HepG2 (cell line): ENCODE results near the gene ZFHX3. TPM values are rescaled to one million over a fixed set of nuclear protein-coding genes. Genes with fewer than 3 reads are reported as not detected.

ENCODE experiments used
- ARID2 ChIP-seq: sonication (generic); formaldehyde crosslinking; IDR thresholded peaks from 2 replicates; pipeline ENCODE4 v1.8.1; 2022; ENCODE audit warnings: mild to moderate bottlenecking, missing genetic modification reagents, borderline replicate concordance
- ATAD3A ChIP-seq: sonication (generic); formaldehyde crosslinking; IDR thresholded peaks from 2 replicates; pipeline ENCODE4 v1.4.0; 2020; ENCODE audit warnings: missing genetic modification reagents
- KDM5B ChIP-seq: sonication (generic); formaldehyde crosslinking; IDR thresholded peaks from 2 replicates; pipeline ENCODE4 v1.4.0; 2020; ENCODE audit warnings: missing genetic modification reagents, mild to moderate bottlenecking, borderline replicate concordance
- MBD4 ChIP-seq: IDR thresholded peaks from 2 replicates; pipeline ENCODE4 v1.6.1; 2012; ENCODE audit warnings: low read length, inconsistent platforms, borderline replicate concordance
- MTF1 ChIP-seq: sonication (generic); formaldehyde crosslinking; IDR thresholded peaks from 2 replicates; pipeline ENCODE4 v1.5.0; 2020; ENCODE audit warnings: missing genetic modification reagents
- RARG ChIP-seq: sonication (generic); formaldehyde crosslinking; IDR thresholded peaks from 2 replicates; pipeline ENCODE4 v1.4.0; 2020; ENCODE audit warnings: low read depth, mild to moderate bottlenecking, missing genetic modification reagents
- RELA ChIP-seq: sonication (generic); formaldehyde crosslinking; IDR thresholded peaks from 2 replicates; pipeline ENCODE4 v1.4.0; 2020; ENCODE audit warnings: missing genetic modification reagents
- SETDB1 ChIP-seq: sonication (generic); formaldehyde crosslinking; IDR thresholded peaks from 2 replicates; pipeline ENCODE4 v1.5.1; 2020; ENCODE audit warnings: missing genetic modification reagents, mild to moderate bottlenecking, borderline replicate concordance
- SMARCE1 ChIP-seq: fragments of 450-650 bp; IDR thresholded peaks from 2 replicates; pipeline ENCODE4 v1.6.1; 2017; ENCODE audit warnings: borderline replicate concordance
- SP5 ChIP-seq: IDR thresholded peaks from 2 replicates; pipeline ENCODE4 v1.6.1; 2016; ENCODE audit warnings: low read depth, borderline replicate concordance
- ZNF737 ChIP-seq: sonication (generic); formaldehyde crosslinking; IDR thresholded peaks from 2 replicates; pipeline ENCODE4 v1.5.0; 2020; ENCODE audit warnings: missing genetic modification reagents, mild to moderate bottlenecking, borderline replicate concordance
- ZSCAN29 ChIP-seq: sonication (generic); formaldehyde crosslinking; conservative IDR thresholded peaks from 2 replicates; pipeline ENCODE4 v1.4.0; 2020; ENCODE audit warnings: mild to moderate bottlenecking, missing genetic modification reagents
- polyA plus RNA-seq, 8 experiments: library from polyadenylated mRNA; depleted of rRNA in 3 of 8; stranded (reverse) in 7 of 8; unstranded in 1 of 8; fragments of >200 nt; fragmentation: Illumina TruSeq in 4 of 8; extraction: Trizol in 4 of 8; gene quantifications; 2 replicates each; pipeline versions ENCODE4 v1.2.1 to v1.2.3, GENCODE V29; 2011 to 2016; ENCODE audit warnings: low read depth in 4 of 8, missing spikeins in 1 of 8, mixed read lengths in 1 of 8; ENCODE audit not compliant: insufficient read depth in 1 of 8
- total RNA-seq, 5 experiments: library from RNA; depleted of rRNA; stranded (reverse); fragments of >200 nt; fragmentation: Illumina TruSeq; extraction: Trizol; gene quantifications; 2 replicates each; pipeline ENCODE4 v1.2.3, GENCODE V29; 2016; ENCODE audit warnings: low read depth in 1 of 5
- TF ChIP-seq, protein P1 (sequence below): sonication (generic); formaldehyde crosslinking; IDR thresholded peaks from 2 replicates; pipeline ENCODE4 v1.4.0; 2020; ENCODE audit warnings: missing genetic modification reagents, mild to moderate bottlenecking, borderline replicate concordance
- TF ChIP-seq, protein P2 (sequence below): sonication (generic); formaldehyde crosslinking; IDR thresholded peaks from 2 replicates; pipeline ENCODE4 v1.4.0; 2020; ENCODE audit warnings: missing genetic modification reagents
- TF ChIP-seq, protein P3 (sequence below): sonication (generic); formaldehyde crosslinking; IDR thresholded peaks from 2 replicates; pipeline ENCODE4 v1.5.0; 2020; ENCODE audit warnings: mild to moderate bottlenecking, missing genetic modification reagents
- TF ChIP-seq, protein P4 (sequence below): sonication (generic); formaldehyde crosslinking; IDR thresholded peaks from 2 replicates; pipeline ENCODE4 v1.5.1; 2020; ENCODE audit warnings: mild to moderate bottlenecking, missing genetic modification reagents, borderline replicate concordance
- TF ChIP-seq, protein P5 (sequence below): IDR thresholded peaks from 2 replicates; pipeline ENCODE4 v1.4.0; 2020; ENCODE audit warnings: mild to moderate bottlenecking, missing genetic modification reagents

ZFHX3 gene
- total and polyA plus RNA-seq, 2 of the 13 experiments (the other 11 are each of a cell fraction or from before 2014, with no cell fraction given) = 5.0 to 6.0 TPM

DNA sequence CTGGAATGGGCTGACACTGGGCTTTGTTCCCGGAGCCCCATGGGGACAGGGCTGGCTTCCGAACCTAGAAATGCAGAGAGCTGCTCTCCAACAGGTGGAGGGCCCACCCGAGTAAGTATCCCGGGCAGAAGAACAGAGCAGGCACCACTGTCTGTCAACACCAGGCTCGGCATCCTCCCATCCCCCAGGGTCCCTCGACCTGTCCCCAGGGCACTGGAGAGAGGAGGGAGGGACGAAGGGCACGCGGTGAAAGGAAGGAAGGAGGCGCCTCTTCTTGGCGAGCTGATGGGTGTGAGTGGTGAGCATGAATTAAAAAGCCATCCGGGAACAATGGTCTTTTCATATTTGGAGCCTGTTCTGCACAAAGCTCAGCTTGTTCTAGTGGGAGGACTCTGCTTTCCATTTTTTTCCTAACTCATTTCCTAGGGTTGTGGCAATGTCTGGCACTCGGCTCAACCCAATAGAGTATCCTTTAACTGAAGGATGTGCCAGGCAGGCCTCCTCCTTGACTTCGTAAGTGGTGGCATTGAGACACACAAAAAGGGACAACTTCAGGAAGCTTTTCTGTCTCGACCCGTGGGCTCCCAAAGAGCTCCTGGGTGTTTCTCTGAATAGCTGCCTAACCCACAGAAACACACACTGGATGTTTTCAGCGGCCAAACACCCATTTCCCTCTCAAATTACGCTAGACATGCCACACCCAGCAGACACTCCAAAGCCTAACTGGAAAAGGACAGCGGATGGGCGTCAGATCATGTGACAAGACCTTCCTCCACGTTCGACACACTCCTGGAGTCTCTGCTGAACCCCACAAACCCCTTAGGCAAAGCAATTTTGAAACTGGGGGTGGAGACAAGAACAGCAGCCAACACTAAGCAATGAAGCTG, 47.7 kb downstream of the ZFHX3 start (continued):
- TF ChIP-seq, protein P1, sequence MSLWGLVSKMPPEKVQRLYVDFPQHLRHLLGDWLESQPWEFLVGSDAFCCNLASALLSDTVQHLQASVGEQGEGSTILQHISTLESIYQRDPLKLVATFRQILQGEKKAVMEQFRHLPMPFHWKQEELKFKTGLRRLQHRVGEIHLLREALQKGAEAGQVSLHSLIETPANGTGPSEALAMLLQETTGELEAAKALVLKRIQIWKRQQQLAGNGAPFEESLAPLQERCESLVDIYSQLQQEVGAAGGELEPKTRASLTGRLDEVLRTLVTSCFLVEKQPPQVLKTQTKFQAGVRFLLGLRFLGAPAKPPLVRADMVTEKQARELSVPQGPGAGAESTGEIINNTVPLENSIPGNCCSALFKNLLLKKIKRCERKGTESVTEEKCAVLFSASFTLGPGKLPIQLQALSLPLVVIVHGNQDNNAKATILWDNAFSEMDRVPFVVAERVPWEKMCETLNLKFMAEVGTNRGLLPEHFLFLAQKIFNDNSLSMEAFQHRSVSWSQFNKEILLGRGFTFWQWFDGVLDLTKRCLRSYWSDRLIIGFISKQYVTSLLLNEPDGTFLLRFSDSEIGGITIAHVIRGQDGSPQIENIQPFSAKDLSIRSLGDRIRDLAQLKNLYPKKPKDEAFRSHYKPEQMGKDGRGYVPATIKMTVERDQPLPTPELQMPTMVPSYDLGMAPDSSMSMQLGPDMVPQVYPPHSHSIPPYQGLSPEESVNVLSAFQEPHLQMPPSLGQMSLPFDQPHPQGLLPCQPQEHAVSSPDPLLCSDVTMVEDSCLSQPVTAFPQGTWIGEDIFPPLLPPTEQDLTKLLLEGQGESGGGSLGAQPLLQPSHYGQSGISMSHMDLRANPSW (CRISPR knock-in tag) = no peak; the same call in 1 of the 2 replicates
- TF ChIP-seq SP5 (CRISPR knock-in tag) = peak; percentile 70; the same call in 1 of the 2 replicates
- no peak for TF ChIP-seq SETDB1
- no peak for TF ChIP-seq RARG (CRISPR knock-in tag)
- TF ChIP-seq KDM5B = no peak
- no peak for TF ChIP-seq ARID2 (CRISPR knock-in tag)
- TF ChIP-seq SMARCE1 = no peak
- TF ChIP-seq, protein P2, sequence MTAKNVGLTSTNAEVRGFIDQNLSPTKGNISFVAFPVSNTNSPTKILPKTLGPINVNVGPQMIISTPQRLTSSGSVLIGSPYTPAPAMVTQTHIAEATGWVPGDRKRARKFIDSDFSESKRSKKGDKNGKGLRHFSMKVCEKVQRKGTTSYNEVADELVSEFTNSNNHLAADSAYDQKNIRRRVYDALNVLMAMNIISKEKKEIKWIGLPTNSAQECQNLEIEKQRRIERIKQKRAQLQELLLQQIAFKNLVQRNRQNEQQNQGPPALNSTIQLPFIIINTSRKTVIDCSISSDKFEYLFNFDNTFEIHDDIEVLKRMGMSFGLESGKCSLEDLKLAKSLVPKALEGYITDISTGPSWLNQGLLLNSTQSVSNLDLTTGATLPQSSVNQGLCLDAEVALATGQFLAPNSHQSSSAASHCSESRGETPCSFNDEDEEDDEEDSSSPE = peak; percentile 63
- TF ChIP-seq ZSCAN29 (CRISPR knock-in tag) = no peak
- no peak for TF ChIP-seq ATAD3A (CRISPR knock-in tag)
- TF ChIP-seq, protein P3, sequence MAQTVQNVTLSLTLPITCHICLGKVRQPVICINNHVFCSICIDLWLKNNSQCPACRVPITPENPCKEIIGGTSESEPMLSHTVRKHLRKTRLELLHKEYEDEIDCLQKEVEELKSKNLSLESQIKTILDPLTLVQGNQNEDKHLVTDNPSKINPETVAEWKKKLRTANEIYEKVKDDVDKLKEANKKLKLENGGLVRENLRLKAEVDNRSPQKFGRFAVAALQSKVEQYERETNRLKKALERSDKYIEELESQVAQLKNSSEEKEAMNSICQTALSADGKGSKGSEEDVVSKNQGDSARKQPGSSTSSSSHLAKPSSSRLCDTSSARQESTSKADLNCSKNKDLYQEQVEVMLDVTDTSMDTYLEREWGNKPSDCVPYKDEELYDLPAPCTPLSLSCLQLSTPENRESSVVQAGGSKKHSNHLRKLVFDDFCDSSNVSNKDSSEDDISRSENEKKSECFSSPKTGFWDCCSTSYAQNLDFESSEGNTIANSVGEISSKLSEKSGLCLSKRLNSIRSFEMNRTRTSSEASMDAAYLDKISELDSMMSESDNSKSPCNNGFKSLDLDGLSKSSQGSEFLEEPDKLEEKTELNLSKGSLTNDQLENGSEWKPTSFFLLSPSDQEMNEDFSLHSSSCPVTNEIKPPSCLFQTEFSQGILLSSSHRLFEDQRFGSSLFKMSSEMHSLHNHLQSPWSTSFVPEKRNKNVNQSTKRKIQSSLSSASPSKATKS = no peak
- TF ChIP-seq MTF1 = no peak
- no peak for TF ChIP-seq ZNF737 (CRISPR knock-in tag)
- TF ChIP-seq, protein P4, sequence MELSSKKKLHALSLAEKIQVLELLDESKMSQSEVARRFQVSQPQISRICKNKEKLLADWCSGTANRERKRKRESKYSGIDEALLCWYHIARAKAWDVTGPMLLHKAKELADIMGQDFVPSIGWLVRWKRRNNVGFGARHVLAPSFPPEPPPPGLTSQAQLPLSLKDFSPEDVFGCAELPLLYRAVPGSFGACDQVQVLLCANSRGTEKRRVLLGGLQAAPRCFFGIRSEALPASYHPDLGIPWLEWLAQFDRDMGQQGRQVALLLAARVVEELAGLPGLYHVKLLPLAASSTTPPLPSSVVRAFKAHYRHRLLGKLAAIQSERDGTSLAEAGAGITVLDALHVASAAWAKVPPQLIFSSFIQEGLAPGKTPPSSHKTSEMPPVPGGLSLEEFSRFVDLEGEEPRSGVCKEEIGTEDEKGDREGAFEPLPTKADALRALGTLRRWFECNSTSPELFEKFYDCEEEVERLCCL (CRISPR knock-in tag) = no peak
- no peak for TF ChIP-seq MBD4
- TF ChIP-seq, protein P5, sequence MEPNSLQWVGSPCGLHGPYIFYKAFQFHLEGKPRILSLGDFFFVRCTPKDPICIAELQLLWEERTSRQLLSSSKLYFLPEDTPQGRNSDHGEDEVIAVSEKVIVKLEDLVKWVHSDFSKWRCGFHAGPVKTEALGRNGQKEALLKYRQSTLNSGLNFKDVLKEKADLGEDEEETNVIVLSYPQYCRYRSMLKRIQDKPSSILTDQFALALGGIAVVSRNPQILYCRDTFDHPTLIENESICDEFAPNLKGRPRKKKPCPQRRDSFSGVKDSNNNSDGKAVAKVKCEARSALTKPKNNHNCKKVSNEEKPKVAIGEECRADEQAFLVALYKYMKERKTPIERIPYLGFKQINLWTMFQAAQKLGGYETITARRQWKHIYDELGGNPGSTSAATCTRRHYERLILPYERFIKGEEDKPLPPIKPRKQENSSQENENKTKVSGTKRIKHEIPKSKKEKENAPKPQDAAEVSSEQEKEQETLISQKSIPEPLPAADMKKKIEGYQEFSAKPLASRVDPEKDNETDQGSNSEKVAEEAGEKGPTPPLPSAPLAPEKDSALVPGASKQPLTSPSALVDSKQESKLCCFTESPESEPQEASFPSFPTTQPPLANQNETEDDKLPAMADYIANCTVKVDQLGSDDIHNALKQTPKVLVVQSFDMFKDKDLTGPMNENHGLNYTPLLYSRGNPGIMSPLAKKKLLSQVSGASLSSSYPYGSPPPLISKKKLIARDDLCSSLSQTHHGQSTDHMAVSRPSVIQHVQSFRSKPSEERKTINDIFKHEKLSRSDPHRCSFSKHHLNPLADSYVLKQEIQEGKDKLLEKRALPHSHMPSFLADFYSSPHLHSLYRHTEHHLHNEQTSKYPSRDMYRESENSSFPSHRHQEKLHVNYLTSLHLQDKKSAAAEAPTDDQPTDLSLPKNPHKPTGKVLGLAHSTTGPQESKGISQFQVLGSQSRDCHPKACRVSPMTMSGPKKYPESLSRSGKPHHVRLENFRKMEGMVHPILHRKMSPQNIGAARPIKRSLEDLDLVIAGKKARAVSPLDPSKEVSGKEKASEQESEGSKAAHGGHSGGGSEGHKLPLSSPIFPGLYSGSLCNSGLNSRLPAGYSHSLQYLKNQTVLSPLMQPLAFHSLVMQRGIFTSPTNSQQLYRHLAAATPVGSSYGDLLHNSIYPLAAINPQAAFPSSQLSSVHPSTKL (CRISPR knock-in tag) = peak; percentile 73
- TF ChIP-seq RELA (CRISPR knock-in tag) = no peak
